Loucy (cell line): ENCODE measurements around the gene CD300E.

Experiments
- CTCF ChIP-seq: fragments of 200-600 bp; sonication (generic); conservative IDR thresholded peaks from 2 replicates; pipeline ENCODE4 v1.5.1; 2014; ENCODE audit warnings: mild to moderate bottlenecking, antibody characterized with exemption, low read length
- EZH2phosphoT487 ChIP-seq: fragments of 200-600 bp; IDR thresholded peaks from 2 replicates; pipeline ENCODE4 v1.6.1; 2018; ENCODE audit warnings: antibody characterized with exemption, mild to moderate bottlenecking, moderate library complexity, borderline replicate concordance

DNA sequence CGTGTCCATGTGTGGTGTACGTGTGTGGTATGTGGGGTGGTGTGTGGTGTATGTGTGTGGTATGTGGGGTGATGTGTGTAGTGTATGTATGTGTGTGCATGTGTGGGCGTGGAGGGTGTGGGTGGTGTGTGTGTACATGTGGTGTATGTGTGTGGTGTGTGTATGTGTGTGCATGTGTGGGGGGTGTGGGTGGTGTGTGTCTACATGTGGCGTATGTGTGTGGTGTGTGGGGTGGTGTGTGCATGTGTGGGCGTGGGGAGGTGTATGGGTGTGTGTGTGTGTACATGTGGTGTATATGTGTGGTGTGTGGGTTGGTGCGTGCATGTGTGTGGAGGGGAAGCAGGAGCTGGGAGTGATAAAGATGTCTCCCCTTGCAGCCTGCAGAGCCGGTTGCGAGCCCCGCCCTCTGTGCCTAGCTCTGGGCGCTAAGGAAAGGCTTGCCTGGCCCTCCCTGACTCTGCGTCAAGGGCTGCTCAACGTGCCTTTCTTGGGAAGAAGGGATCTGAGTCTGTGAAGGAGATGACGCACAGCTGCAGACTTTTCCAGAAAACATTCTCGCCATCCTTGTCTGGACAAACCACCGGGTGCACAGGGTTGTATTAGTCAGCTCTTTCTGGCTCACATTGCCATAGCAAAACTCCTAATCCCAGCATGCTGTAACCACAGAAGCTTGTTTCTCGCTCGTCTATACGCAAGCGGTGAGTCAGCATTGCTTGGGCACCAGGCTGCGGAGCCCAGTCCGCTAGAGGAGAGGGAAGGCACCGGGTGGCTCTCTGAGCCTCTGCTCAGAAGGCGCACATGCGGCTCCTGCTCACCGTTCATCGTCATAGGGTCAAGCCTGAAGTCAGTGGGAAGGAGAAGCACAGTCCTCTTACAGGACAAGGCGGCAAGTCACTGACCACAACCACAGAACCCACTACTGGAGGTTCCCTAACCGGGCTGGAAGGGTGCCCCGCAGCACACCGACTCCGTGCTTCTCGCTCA lies 54.2 kb downstream of the CD300E start:
- no peak for TF ChIP-seq CTCF
- no peak for TF ChIP-seq EZH2phosphoT487
